ENCODE measurements around the gene GJC3. TPM values are rescaled to one million over a fixed set of nuclear protein-coding genes. Genes with fewer than 3 reads are reported as not detected.

GJC3 gene
- total RNA-seq, result 0.14 TPM in 1 of 2 replicates, not detected in the other

DNA sequence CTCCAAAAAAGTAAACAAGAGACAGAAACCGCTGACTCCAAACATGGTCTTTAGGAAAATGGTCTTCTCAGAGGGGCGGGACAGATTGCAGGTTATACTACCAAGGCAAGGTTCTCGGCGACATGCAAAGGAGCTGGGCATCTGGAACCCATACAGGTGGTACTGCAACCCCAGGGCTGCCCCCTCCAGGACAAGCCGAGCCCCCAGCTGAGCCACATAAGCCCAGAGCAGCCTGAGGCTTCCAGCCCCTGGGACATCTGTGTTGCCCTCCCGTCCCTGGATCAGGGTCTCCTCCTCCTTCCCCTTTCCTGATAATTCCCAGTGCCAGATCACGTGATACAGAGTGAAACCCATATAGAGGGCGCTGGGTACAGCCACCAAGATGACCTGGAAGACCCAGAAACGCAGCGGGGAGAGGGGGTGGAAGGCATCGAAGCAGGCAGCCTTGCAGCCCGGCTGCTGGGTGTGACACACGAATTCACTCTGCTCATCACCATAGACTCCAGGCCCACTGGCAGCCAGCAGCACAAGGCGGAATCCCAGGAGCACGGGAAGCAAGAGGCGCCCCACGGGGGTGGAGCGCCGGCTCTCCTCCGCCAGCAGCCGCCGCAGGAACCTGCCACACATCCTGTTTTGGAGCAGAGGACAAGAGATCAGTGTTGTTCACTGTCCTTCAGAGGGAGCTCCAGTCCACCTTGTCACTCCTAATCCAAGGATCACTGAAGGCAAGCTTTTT, at the start of gene GJC3:
TSS of gene GJC3 (minus strand) at position 627 of the 736 bp plus-strand sequence. CDS start at position 627, 0 bp downstream.

GRCh38 chr7:99975782-99976521, 46.5 kb upstream of the GJC3 start, which contains the start of gene AZGP1:
Gene AZGP1, minus strand, starts transcription at chr7:99976031. Its CDS starts 11 bp downstream, at chr7:99976020.

GRCh38 chr7:99918959-99919813, 10.2 kb downstream of the GJC3 start, which contains the start of gene TRIM4:
Gene TRIM4, minus strand, starts transcription at chr7:99919530. Its CDS starts 129 bp downstream, at chr7:99919401.

GRCh38 chr7:99876933-99877332, 52.5 kb downstream of the GJC3 start, which contains the start of gene OR2AE1:
Gene OR2AE1, minus strand, starts transcription at chr7:99877033. Its CDS starts 0 bp downstream, at chr7:99877033.

Other genes with a start within 250 kb of the GJC3 start
- gene CYP3A5, start 249.6 kb downstream of the GJC3 start, total RNA-seq, result 2.9 and 5.1 TPM in 2 replicates
- 0.07 TPM in 1 of 2 replicates, not detected in the other for gene CYP3A7, start 194.4 kb downstream of the GJC3 start, total RNA-seq
- gene CYP3A4, start 145.4 kb downstream of the GJC3 start, total RNA-seq, result 0.07 TPM in 1 of 2 replicates, not detected in the other
- not detected in 2 replicates for gene CYP3A43, start 101.6 kb downstream of the GJC3 start, total RNA-seq
- 0.21 TPM in 1 of 2 replicates, not detected in the other for gene OR2AE1, start 52.6 kb downstream of the GJC3 start, total RNA-seq
- gene TRIM4, start 10.1 kb downstream of the GJC3 start, total RNA-seq, result 23.9 and 38.2 TPM in 2 replicates
- 1.0 and 1.3 TPM in 2 replicates for gene AZGP1, start 46.4 kb upstream of the GJC3 start, total RNA-seq
- 40.3 and 61.4 TPM in 2 replicates for gene ZKSCAN1, start 86.0 kb upstream of the GJC3 start, total RNA-seq
- gene ZSCAN21, start 120.2 kb upstream of the GJC3 start, total RNA-seq, result 11.0 and 15.4 TPM in 2 replicates
- 22.2 and 28.9 TPM in 2 replicates for gene ZNF3, start 152.1 kb upstream of the GJC3 start, total RNA-seq
- gene COPS6, start 159.3 kb upstream of the GJC3 start, total RNA-seq, result 56.0 and 63.2 TPM in 2 replicates
- 25.6 and 27.3 TPM in 2 replicates for gene MCM7, start 171.8 kb upstream of the GJC3 start, total RNA-seq
- 12.6 and 16.8 TPM in 2 replicates for gene AP4M1, start 172.0 kb upstream of the GJC3 start, total RNA-seq
- gene TAF6, start 189.7 kb upstream of the GJC3 start, total RNA-seq, result 23.6 and 46.7 TPM in 2 replicates
- gene CNPY4, start 190.0 kb upstream of the GJC3 start, total RNA-seq, result 1.4 and 4.6 TPM in 2 replicates
- gene MBLAC1, start 197.3 kb upstream of the GJC3 start, total RNA-seq, result 1.00 and 1.0 TPM in 2 replicates
- 37.9 and 61.5 TPM in 2 replicates for gene LAMTOR4, start 219.3 kb upstream of the GJC3 start, total RNA-seq
- gene TRAPPC14, start 229.1 kb upstream of the GJC3 start, total RNA-seq, result 6.2 and 8.7 TPM in 2 replicates
- gene GAL3ST4, start 239.0 kb upstream of the GJC3 start, total RNA-seq, result 0.34 and 1.1 TPM in 2 replicates
- 1.4 and 2.1 TPM in 2 replicates for gene GPC2, start 247.8 kb upstream of the GJC3 start, total RNA-seq
- 0.07 and 0.34 TPM in 2 replicates for gene STAG3, start 248.3 kb upstream of the GJC3 start, total RNA-seq

Measured in nasal cavity respiratory epithelium epithelial cell of viscerocranial mucosa (primary cell).